HG02588 (cell line): ENCODE measurements around the gene AUP1.

ENCODE experiments used
- ATAC-seq: cut with Tn5 transposase; IDR thresholded peaks from one replicate; pipeline ENCODE4 v1.9.1; 2021; ENCODE audit warnings: mild to moderate bottlenecking, moderate library complexity; ENCODE audit not compliant: unreplicated experiment

Gene AUP1

DNA sequence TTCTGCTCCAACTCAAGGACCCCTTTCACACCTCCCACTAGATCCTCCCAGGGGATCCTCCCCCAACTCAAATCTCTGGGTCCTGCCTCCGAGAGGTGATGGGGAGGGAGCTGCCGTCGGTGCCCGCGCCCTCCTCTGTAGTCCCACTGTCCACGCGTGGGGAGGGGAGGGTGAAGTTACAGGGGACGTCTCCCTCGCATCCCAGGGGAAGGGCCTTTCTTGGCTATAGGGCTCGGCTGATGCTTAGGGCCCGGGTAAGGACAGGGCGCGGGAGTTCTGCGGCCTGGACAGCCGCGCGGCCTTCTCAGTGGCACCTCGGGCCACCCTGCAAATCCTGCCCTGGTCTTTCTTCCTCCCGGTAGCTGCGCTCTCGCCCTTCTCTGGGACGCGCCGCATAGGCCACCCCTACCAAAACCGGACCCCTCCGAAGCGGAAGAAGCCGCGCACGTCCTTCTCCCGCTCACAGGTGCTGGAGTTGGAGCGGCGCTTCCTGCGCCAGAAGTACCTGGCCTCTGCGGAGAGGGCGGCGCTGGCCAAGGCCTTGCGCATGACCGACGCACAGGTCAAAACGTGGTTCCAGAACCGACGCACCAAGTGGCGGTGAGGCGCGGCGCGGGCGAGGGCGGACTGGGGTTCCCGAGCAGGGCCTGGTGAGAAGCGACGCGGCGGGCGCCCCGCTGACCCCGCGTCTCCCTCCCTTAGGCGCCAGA is 14.1 kb downstream of the AUP1 start:
- no peak for ATAC-seq

GRCh38 chr2:74514368-74515270 is 14.9 kb downstream of the AUP1 start, which contains the start of gene TLX2:
Gene TLX2, plus strand, starts transcription at chr2:74514450. Its CDS starts 357 bp downstream, at chr2:74514807.
- ATAC-seq = no peak

DNA sequence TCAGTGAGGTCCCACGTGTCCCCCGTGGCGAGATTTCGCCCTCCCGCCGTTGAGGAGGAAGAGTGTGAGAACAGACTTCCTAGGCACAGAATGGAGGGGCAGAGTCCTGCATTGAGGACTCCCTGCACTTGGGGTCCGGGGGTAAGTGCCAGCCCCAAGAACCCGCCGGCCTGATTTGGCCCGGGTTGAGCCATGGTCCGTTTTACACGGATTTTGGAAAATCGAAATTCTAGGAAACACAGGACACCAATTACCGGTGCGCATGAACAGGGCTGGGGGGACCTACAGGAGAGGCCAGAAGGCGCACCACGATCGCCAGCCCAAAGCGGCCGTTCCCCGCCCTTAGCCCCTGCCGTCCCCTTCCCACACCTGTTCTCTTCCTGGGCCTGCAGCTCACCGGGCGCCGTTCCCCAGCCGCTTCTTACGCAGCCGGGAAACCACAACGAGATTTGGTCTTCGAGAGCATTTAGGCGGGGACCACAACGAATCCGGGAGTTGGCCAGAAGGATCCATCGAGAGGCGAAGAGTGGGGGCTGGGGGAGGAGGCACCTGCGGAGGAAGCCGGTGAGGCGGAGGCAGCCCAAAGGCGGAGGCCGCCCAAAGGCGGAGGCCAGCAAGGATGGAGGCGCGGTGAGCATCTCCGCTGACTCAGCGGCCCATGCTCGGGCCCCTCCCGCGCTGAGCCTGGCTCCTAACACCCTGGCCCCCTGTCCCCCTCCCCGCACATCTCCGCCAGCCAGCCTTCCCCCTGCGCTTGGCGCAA is 15.7 kb downstream of the AUP1 start:
- ATAC-seq = no peak

- ATAC-seq = no peak
Measured at GRCh38 chr2:74512744-74513604, 16.5 kb downstream of the AUP1 start.

GRCh38 chr2:74511104-74511989 is 18.2 kb downstream of the AUP1 start:
- ATAC-seq = no peak

GRCh38 chr2:74510272-74510671 is 19.2 kb downstream of the AUP1 start:
- ATAC-seq = no peak

DNA sequence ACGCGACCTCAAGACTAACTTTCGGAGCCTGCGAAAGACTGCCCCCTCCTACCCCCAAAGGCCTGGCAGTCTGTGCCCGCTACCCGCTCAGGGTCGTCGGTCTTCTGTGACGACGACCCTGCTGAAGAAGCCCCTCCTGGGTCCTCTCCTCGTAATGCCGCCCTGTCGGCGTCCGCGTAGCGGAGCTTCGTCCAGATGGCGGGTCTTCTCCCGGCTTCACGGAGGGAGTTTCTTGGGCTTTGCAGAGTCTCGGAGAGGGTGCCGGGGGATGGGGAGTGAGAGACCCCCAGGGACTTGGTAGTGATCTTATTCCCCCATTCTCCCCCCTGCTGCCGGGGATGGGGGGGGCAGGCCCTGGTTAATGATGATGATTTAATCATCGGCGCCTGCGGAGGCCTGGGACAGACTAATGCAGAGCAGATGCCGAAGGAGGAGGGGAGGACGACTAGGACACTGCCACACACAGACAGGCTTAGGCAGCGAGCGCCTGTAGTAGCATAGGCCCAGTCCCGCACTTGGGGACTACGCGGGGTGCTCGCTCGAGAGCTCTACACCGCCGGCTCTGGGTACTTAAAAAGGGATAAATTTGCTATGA is 21.5 kb downstream of the AUP1 start:
- ATAC-seq = no peak

DNA sequence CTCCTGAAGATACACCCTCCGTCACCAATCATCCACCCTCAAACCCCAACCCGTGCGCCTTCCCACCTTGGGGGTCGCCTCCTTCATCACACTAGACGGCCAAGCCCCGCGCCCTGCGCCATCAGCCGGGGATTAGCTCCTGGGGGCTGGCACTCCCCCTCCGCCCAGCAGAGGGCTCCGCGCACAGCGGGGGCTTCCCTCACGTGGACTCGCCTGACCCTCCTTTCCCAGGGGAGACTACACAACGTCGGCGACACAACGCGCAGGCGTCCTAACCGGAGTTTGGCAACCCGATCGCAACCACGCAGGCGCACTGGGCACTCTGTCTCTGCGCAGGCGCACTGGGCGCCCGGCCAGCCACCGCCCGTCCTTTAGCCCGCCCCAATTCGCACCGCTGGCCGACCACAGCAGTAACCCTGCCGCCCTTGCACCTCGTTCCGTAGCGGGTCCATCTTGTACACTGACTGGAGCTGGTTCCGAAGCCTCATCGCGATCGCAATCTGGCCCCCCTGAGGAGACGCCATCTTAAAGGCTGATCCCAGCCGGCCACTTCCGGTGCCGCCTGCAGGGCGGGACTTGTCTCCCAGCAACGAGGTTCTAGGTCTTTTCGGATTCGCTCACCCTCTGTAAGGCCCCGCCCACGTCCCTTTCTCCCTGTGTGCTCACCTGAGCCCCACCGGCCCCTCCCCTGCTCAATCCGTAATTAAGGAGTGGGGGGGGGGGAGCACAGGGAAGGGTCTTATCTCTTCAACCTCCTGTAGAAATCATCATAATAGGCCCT is 22.2 kb downstream of the AUP1 start, which contains the start of gene PCGF1:
TSS of gene PCGF1 (minus strand) at position 551 of the 781 bp plus-strand sequence. CDS start at position 524, 27 bp downstream.
- ATAC-seq = peak; percentile 88

DNA sequence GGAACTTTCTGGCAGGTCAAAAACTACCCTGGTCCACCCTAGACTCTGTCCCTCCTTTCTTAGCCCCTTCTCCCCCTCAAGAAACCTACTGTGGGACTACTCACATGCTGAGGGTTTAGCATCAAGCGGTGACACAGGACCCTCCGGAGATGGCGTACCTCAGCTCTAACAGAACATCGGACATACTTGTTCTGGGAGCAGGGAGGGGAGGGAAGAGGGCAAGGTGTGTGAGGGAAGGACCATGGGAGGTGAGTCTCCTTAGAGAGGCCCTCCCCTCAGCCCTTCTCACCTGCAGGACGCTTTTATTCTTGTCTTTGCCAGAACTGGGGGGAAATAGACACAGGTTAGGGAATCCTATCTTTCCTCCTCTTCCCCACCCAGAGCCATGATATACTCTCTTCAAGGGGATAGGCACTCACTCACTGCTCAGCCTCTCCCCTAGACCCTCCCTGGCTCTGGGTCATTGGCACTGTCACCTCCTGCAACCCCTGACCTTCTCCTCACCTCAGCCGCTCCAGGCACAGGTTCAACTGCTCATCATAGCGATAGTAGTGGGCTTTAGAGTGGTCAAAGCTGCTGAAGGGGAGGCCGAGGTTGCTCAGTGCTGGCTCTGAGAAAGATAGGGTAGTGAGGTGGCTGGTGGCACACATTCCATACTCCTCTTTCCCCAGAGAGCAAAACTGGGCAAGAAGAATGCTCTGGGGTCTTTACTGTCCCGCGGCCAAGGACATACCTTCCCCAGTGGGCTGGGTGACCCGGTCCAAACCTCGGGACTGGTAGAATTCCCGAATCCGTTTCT is 23.9 kb downstream of the AUP1 start:
- ATAC-seq = no peak

GRCh38 chr2:74504591-74504990 is 24.9 kb downstream of the AUP1 start:
- no peak for ATAC-seq

- no peak for ATAC-seq
Measured at GRCh38 chr2:74503506-74504475, 25.7 kb downstream of the AUP1 start.

DNA sequence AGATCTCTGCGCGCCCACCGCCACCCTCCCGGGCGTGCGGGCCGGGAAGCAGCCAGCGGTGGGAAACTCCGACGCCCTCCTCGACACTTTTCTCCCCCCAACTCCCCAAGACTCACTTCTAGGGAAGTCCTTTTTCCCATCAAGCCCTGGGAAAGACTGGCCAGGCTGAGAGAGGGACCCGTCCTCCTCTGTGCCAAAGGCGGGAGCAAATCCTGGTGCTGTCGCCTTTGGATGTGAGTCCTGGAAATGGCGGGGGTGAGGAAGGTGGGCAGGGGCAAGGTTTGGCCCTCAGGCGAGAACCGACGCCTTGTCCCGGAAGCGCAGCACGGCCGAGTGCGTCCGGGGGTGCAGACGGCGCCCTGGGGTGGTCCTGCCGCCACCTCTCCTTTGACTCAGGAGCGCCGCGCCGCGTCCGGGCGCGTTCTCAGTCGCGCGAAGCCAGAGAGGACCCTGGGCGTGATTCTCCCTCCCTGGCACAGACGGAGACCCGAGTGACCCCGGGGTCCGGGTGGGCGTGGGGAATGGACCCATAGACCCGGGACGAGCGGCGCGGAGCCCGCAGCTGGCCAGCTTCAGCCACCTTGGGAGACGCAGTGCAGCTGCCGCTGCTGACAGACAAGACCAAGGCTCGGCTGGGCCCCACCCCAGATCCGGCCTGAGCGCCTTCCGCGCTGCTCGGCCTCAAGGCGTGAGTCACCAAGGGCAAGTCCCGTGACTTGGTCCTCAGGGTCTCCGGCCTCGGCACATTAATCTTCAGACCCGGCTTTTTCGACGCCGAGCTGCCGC is 26.6 kb downstream of the AUP1 start:
- peak; percentile 27 for ATAC-seq

- ATAC-seq = no peak
Measured at GRCh38 chr2:74502147-74502719, 27.3 kb downstream of the AUP1 start.

GRCh38 chr2:74501335-74502071 is 28.0 kb downstream of the AUP1 start:
- ATAC-seq = no peak
